HG02571 (cell line): ENCODE data around the gene GABBR2.
"Not testable (repeated sequence)": the region's sequence is repeated elsewhere in the genome, so short reads cannot be mapped to it uniquely, and the experiment has no call there.

ENCODE experiments used
- ATAC-seq: cut with Tn5 transposase; IDR thresholded peaks from one replicate; pipeline ENCODE4 v1.9.1; 2021; ENCODE audit warnings: mild to moderate bottlenecking, moderate library complexity; ENCODE audit not compliant: unreplicated experiment

The GABBR2 gene

DNA sequence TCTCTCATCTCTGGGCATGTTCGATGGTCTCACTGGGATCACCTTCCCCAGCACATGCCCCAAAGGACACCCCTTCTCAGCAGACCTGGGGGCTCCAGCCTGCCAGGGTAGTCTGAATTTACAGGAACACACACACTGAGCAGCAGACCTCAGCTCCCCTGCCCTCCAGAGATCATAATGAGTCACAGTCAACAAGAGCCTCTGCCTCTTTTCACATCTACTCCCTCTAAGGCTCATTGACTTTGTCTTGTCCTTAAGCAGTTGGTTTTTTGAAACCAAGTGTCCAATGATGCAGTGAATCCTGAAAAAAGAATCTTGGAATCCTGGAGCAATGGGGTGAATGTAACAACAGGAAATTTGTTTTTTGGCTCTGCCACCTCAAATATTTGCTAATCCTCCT, 20.8 kb downstream of the GABBR2 start:
- ATAC-seq = no peak

DNA sequence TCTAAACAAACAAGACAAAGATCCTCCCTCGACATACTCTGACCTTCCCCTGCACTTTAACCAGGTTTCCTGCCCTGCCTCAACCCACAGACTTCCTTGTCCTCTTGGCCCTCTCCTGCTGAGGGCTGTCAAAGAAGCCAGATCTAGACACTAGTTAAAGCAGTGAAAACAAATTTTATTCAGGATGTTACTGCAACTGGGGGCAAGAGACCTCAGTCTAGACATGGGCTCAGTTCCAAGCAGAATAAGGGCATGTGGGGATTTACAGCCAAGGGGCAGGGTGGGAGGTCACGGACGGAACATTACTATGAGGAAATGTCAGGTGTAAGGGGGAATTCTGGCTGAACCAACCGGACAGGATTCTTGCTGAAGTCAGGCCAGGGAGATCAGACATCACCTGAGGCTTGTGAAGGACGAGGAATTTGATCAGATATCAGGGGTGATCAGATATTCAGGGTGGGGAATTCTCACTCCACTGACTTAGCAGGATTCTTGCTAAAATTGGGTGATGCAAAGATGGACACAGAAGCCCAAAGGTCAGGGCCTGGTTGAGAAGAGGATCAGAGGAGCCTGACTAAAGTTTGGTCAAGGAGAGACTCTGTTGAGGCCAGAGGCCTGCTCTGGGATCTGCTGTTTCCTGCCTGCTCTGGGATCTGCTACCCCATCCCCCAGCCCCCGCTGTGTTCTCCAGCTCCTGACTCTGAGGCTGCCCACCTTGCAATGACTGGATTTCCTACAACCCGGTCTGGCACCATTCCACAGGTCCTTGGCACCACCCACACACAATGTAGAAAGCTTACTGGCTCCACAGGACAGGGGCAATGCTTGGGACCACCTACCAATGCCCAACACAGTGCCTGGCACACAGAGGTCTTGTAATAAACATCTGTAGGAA, 21.5 kb downstream of the GABBR2 start:
- no peak for ATAC-seq

- not testable (repeated sequence) for ATAC-seq
These were observed 23.9 kb downstream of the GABBR2 start for GRCh38 chr9:98684816-98685215.

GRCh38 chr9:98678244-98678842, 30.4 kb downstream of the GABBR2 start:
- no peak for ATAC-seq

- ATAC-seq = no peak
These were observed 35.1 kb downstream of the GABBR2 start for GRCh38 chr9:98673681-98674080.

DNA sequence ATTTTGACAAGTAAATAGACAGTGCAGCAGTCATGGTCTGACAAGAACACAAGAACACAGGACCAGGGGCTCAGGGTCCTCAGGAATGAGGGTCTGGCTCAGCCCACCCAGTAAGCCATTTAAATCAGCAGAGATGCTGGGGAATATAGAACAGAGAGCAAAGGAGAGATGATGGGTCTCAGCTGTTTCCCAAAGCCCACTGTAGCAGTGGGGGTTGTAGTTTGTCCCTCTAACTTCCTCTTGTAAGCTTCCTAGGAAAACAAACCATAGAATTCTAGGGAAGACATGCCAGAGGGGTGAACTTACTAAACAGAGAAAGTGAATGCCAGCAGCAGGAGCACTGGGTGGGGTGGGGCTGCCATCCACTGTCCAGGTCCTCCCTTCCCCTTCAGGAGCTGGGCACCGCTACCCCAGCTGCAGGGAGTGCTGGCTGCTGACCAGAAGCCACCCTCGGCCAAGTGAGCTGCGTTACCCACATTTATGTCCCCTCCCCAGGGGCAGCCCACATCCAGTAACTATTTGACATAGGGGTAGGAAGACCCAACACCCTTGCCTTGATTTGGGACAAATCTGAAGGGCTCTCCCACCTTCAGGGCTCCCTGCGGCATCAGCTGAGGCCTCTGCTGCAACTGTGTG, 41.6 kb downstream of the GABBR2 start:
- ATAC-seq = no peak

DNA sequence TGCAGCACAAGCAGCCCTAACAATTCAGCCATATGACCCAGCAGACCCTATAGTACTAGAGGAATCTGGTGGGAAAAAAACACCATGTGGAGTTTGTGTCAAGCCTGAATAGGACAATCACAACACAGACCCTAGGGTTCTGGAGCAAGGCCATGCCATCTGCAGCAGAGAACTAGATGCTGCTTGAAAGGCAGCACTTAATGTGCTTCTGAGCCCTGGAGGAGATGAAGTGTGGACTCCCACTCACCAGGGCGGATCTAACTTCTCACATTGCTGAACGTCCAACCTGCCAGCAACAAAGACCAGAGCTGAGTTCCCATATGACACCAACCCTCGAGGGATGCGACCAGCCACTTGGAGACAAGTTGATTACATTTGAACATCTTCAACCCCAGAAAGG, 43.2 kb downstream of the GABBR2 start:
- no peak for ATAC-seq

GRCh38 chr9:98660541-98660940, 48.2 kb downstream of the GABBR2 start:
- no peak for ATAC-seq

- ATAC-seq = no peak
These were observed 49.8 kb downstream of the GABBR2 start for GRCh38 chr9:98658951-98659351.

GRCh38 chr9:98657897-98658296, 50.8 kb downstream of the GABBR2 start:
- no peak for ATAC-seq

DNA sequence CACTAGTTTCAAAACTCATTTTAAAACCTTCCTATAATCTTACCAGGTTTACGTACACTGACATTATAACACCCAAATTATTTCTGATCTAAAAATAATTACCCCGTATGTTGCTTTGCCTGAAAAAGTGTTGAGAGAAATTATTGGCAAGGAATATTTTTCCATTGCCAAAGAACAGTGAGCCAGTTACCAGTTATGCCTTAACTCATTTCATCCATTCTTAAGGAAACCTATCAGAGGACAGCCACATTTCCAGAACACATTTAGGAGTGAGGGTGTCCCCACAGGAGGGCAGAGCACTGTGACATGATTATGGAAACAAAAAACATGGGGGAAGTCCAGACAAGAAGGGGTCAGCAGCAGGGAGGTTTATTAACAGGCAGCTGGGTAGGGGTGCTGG, 52.2 kb downstream of the GABBR2 start:
- ATAC-seq = no peak

DNA sequence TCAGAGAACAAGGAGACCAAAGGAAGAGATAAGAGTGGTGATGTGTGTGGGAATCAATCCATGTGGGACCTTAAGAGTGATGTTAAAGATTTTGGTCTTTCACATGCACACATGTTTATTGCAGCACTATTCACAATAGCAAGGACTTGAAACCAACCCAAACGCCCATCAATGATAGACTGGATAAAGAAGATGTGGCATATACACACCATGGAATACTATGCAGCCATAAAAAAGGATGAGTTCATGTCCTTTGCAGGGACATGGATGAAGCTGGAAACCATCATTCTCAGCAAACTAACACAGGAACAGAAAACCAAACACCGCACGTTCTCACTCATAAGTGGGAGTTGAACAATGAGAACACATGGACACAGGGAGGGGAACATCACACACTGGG, 53.3 kb downstream of the GABBR2 start:
- ATAC-seq = not testable (repeated sequence)

- ATAC-seq = no peak
These were observed 54.5 kb downstream of the GABBR2 start for GRCh38 chr9:98654247-98654646.

- no peak for ATAC-seq
These were observed 56.0 kb downstream of the GABBR2 start for GRCh38 chr9:98652741-98653140.

- ATAC-seq = no peak
These were observed 56.4 kb downstream of the GABBR2 start for GRCh38 chr9:98652302-98652701.

DNA sequence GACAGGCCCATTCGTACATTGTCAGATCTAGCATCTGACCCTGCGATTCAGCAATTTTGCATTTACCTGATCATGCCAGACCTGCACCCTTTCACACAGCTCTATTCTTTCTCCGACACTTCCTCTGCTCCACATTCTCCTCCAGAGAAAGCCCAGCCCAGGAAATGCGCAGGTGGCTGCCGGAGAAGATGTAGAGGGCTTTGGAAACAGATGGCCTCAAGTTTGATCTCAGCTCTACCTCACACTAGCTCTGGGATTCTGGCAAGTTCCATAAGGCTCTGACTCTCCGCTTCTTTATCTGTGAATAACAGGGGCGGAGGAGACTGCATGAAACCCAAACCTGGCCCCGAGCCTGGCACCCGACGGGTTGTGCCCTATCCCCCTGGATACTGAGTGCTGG, 61.5 kb downstream of the GABBR2 start:
- no peak for ATAC-seq

DNA sequence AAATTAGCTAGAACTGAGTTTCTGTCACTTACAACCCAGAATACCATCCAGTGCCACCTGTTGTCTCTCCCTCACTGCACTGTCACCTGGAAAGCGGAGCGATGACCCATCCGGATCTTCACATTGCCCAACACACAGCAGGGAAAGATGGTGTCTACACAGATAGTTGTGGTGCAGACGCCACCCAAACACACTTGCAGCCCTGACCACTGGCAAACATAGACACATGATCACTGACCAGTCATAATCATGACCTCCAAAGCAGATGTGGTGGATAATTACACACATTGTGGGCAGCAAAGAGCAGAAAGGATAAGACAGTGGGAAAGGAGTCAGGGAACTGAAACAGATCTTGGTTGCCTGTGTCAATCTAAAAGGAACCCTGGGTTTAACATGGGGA, 64.7 kb downstream of the GABBR2 start:
- no peak for ATAC-seq

DNA sequence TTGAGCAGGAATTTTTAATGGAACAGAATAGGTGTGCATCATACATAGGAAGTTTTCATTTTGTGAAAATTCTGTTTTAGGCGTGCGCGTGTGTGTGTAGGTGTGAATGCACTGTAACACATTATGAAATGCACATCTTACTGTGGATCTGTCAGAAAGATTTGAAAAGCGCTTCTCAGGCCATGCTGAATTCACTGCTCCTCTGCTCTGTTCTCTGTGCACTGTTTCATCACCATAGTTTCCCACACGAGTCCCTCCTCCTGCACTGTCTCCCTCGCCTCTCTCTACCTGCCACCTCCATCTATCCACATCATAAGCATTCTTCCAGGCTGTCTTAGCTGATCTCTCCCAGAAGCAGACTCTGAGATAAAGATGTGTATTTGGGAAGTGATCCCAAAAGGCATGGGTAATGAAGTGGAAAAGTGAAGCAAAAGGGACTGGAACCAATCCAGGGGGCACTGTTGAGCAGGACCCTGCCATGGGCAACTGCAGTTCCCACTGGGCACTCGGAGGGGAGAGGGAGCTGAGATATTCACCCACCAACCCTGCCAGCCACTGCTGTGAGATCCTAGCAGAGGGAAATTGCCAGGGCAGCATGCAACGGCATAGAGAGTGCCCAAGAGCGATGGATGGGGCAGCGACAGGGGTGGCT, 65.9 kb downstream of the GABBR2 start:
- ATAC-seq = no peak

DNA sequence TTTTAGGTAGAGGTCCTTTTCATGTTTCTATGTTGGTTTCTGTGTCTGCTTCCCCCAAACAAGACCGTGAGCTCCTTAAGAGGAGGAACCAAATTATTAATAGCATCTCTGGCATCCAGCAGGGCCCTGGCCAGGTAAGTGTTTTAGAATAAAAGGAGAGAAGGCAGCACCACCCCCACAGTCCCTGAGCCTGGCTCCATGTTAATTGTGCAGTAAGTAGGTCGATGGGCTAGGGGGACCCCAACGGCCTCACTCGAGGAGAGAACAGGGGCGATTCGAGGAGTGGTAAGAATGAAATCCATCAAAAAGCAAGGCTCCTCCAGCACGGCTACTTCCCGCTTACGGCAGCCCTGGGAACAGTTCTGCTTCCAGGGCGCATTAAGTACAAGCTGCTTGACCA, 67.0 kb downstream of the GABBR2 start:
- ATAC-seq = no peak

DNA sequence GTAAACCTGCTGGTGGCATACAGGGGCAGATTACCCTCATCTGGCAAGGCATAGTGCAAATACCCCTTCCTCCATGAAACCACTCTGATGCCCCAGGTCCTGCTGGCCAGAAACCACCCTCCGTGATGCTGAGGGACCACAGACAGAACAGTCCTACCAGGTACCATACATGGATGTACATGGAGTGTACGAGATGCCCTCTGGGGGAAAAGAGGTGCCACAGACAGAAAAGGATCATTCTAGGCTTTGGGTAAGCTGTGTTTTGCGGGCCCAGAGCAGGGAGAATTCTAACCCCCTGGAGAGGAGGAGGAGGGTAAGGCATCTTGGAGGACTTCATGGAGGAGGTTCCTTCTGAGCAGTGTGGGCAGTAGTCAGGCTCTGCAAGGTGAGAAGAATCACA, 68.3 kb downstream of the GABBR2 start:
- ATAC-seq = no peak

DNA sequence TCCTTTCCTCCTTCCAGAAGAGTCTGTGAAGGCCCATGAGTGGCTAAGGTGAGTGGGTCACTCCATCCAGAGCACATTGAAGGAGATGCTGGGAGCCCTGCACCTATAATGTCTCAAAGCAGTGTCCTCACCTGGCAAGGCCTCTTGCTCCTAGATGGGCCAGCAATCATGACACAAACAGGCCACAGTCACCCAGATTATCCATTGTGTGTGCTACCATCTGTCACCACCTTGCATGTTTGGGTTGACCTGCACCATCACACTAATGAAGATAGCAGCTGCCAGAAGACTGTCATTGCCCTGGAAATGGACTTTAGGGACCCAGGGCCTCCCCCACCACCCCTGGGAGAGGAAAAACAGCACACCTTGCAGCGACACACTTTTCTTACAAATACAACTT, 69.6 kb downstream of the GABBR2 start:
- no peak for ATAC-seq

DNA sequence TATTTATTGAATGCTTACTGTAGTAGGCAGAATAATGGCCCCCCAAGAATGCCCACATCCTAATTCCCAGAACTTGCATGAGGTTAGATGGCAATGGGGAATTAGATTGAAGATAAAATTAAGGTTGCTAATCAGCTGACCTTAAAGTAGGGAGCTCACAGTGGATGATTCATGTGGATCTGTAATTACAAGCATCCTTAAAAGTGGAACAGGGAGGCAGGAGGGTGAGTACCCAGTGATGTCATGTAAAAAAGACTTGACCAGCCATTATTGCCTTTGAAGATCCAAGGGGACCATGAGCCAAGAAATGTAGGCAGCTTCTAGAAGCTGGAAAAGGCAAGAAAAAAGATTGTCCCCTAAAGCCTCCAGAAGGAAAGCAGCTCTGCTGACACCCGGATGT, 71.4 kb downstream of the GABBR2 start:
- ATAC-seq = no peak
